HUES48 (cell line): Measurements from ENCODE around the gene DPP10.

ENCODE experiments used
- H3K27ac ChIP-seq: one replicate; pipeline ENCODE4 v1.7.0; 2013; ENCODE audit warnings: low read depth, low read length, inconsistent platforms
- H3K27me3 ChIP-seq: 2 replicates; pipeline ENCODE4 v1.6.1; 2013; ENCODE audit warnings: mild to moderate bottlenecking, low read length; ENCODE audit not compliant: control insufficient read depth, insufficient read depth
- H3K36me3 ChIP-seq: 2 replicates; pipeline ENCODE4 v1.6.1; 2013; ENCODE audit warnings: low read length; ENCODE audit not compliant: control insufficient read depth, insufficient read depth
- H3K4me1 ChIP-seq: 2 replicates; pipeline ENCODE4 v1.6.1; 2013; ENCODE audit warnings: mild to moderate bottlenecking, low read length; ENCODE audit not compliant: control insufficient read depth, insufficient read depth
- H3K4me3 ChIP-seq: 2 replicates; pipeline ENCODE4 v1.5.1; 2013; ENCODE audit warnings: mild to moderate bottlenecking, low read depth, low read length
- H3K9ac ChIP-seq: 2 replicates; pipeline ENCODE4 v1.6.1; 2013; ENCODE audit warnings: mild to moderate bottlenecking, low read depth, low read length, moderate library complexity
- H3K9me3 ChIP-seq: 2 replicates; pipeline ENCODE4 v1.6.1; 2013; ENCODE audit warnings: low read length; ENCODE audit not compliant: control insufficient read depth, insufficient read depth

DPP10 gene

GRCh38 chr2:115833196-115833595 is 1390.8 kb downstream of the DPP10 start:
- no peak overlapping the region for H3K9ac ChIP-seq
- H3K4me3 ChIP-seq, result no peak overlapping the region

GRCh38 chr2:115838539-115838938 is 1396.1 kb downstream of the DPP10 start:
- Histone ChIP-seq H3K27ac (no peak overlapping the region), H3K4me3 (no peak overlapping the region), H3K4me1 (no peaks in the 10 kb centered on the region), H3K9me3 (no peaks in the 10 kb centered on the region), H3K9ac (no peak overlapping the region), H3K36me3 (no peaks in the 10 kb centered on the region), H3K27me3 (no peaks in the 10 kb centered on the region)

More at GRCh38 chr2:115833196-115833595, 1390.8 kb downstream of the DPP10 start:
- H3K27ac ChIP-seq, result no peak overlapping the region
- no peaks in the 10 kb centered on the region for H3K36me3 ChIP-seq
- no peaks in the 10 kb centered on the region for H3K27me3 ChIP-seq
- no peaks in the 10 kb centered on the region for H3K4me1 ChIP-seq
- H3K9me3 ChIP-seq, result no peaks in the 10 kb centered on the region

- Histone ChIP-seq H3K4me1 (no peaks in the 10 kb centered on the region), H3K27me3 (no peaks in the 10 kb centered on the region), H3K9me3 (no peaks in the 10 kb centered on the region), H3K36me3 (no peaks in the 10 kb centered on the region), H3K27ac (no peak overlapping the region), H3K4me3 (no peak overlapping the region), H3K9ac (no peak overlapping the region)
Observed at GRCh38 chr2:115842306-115842705, 1399.9 kb downstream of the DPP10 start.

GRCh38 chr2:115848192-115848591 is 1405.8 kb downstream of the DPP10 start:
- H3K4me3 ChIP-seq, result no peak overlapping the region
- H3K36me3 ChIP-seq, result no peaks in the 10 kb centered on the region
- H3K27me3 ChIP-seq, result no peaks in the 10 kb centered on the region
- no peaks in the 10 kb centered on the region for H3K9me3 ChIP-seq
- no peak overlapping the region for H3K27ac ChIP-seq
- H3K4me1 ChIP-seq, result no peaks in the 10 kb centered on the region
- H3K9ac ChIP-seq, result no peak overlapping the region

- Histone ChIP-seq H3K4me3 (no peak overlapping the region), H3K9me3 (no peaks in the 10 kb centered on the region), H3K27ac (no peak overlapping the region), H3K36me3 (no peaks in the 10 kb centered on the region), H3K27me3 (no peaks in the 10 kb centered on the region), H3K4me1 (no peaks in the 10 kb centered on the region), H3K9ac (no peak overlapping the region)
Observed at GRCh38 chr2:115867024-115867423, 1424.6 kb downstream of the DPP10 start.

- no peak overlapping the region for H3K27ac ChIP-seq
- no peaks in the 10 kb centered on the region for H3K27me3 ChIP-seq
- no peak overlapping the region for H3K9ac ChIP-seq
- no peaks in the 10 kb centered on the region for H3K4me1 ChIP-seq
- no peaks in the 10 kb centered on the region for H3K36me3 ChIP-seq
- H3K9me3 ChIP-seq, result no peaks in the 10 kb centered on the region
- H3K4me3 ChIP-seq, result no peak overlapping the region
Observed at GRCh38 chr2:115874427-115874826, 1432.0 kb downstream of the DPP10 start.

GRCh38 chr2:115880558-115880957 is 1438.1 kb downstream of the DPP10 start:
- no peaks in the 10 kb centered on the region for H3K27me3 ChIP-seq
- H3K9ac ChIP-seq, result no peak overlapping the region
- H3K9me3 ChIP-seq, result no peaks in the 10 kb centered on the region

GRCh38 chr2:115887209-115887776 is 1444.9 kb downstream of the DPP10 start:
- no peak overlapping the region for H3K27ac ChIP-seq
- no peaks in the 10 kb centered on the region for H3K4me1 ChIP-seq
- H3K9ac ChIP-seq, result no peak overlapping the region
- no peaks in the 10 kb centered on the region for H3K36me3 ChIP-seq
- no peaks in the 10 kb centered on the region; the same call in 1 of the 2 replicates for H3K9me3 ChIP-seq
- no peaks in the 10 kb centered on the region for H3K27me3 ChIP-seq
- no peak overlapping the region for H3K4me3 ChIP-seq

More at GRCh38 chr2:115880558-115880957, 1438.1 kb downstream of the DPP10 start:
- Histone ChIP-seq H3K36me3 (no peaks in the 10 kb centered on the region), H3K27ac (no peak overlapping the region), H3K4me3 (no peak overlapping the region), H3K4me1 (no peaks in the 10 kb centered on the region)
